Activated B cell treated with CpG ODN at 0.5 μM for 24 hours (primary cell): Measurements from ENCODE around the gene MS4A18. TPM values are rescaled to one million over a fixed set of nuclear protein-coding genes. Genes with fewer than 3 reads are reported as not detected.

Experiments used
- ATAC-seq: fragments of 200-7000 bp; cut with Tn5 transposase; one replicate; pipeline ENCODE4 v1.10.0; 2021; ENCODE audit warnings: low read depth, mild to moderate bottlenecking, moderate library complexity
- CTCF ChIA-PET: fragments of 350-600 bp; sonication (Branson Sonifier 250); formaldehyde crosslinking; loops from one replicate; lab custom pipeline; 2021; ENCODE audit warnings: antibody characterized with exemption; lab: Charles Lee
- POLR2A ChIA-PET: fragments of 350-600 bp; sonication (Branson Sonifier 250); formaldehyde crosslinking; loops from one replicate; lab custom pipeline; 2021; ENCODE audit warnings: antibody characterized with exemption; lab: Charles Lee
- DNase-seq: peaks from one replicate; pipeline ENCODE4 v3.0.0; 2022
- H3K27ac Mint-ChIP-seq: one replicate; pipeline ENCODE4 v1.8.0; 2020; ENCODE audit warnings: mixed read lengths
- H3K27me3 Mint-ChIP-seq: one replicate; pipeline ENCODE4 v1.8.0; 2021; ENCODE audit warnings: mixed read lengths
- H3K36me3 Mint-ChIP-seq: one replicate; pipeline ENCODE4 v1.8.0; 2021; ENCODE audit warnings: low read depth, mixed read lengths
- H3K4me1 Mint-ChIP-seq: one replicate; pipeline ENCODE4 v1.8.0; 2021; ENCODE audit warnings: mixed read lengths
- H3K4me3 Mint-ChIP-seq: one replicate; pipeline ENCODE4 v1.8.0; 2020; ENCODE audit warnings: mild to moderate bottlenecking, mixed read lengths
- H3K9me3 Mint-ChIP-seq: one replicate; pipeline ENCODE4 v1.8.0; 2020; ENCODE audit warnings: mixed read lengths
- intact Hi-C: fragments of 100-400 bp; cut with micrococcal nuclease; formaldehyde crosslinking; loops from one replicate; pipeline ENCODE4 v1.15.1; 2024
- total RNA-seq: library from RNA; stranded (reverse); gene quantifications from 2 replicates; pipeline ENCODE4 v1.2.3, GENCODE V29; 2022
- TF ChIP-seq, protein P1 (sequence below): fragments of 200-600 bp; IDR thresholded peaks from one replicate; pipeline ENCODE4 v1.8.0; 2022; ENCODE audit warnings: antibody characterized with exemption, mild to moderate bottlenecking

MS4A18 gene
- total RNA-seq, 1 donor from 2014 or later, result not detected

DNA sequence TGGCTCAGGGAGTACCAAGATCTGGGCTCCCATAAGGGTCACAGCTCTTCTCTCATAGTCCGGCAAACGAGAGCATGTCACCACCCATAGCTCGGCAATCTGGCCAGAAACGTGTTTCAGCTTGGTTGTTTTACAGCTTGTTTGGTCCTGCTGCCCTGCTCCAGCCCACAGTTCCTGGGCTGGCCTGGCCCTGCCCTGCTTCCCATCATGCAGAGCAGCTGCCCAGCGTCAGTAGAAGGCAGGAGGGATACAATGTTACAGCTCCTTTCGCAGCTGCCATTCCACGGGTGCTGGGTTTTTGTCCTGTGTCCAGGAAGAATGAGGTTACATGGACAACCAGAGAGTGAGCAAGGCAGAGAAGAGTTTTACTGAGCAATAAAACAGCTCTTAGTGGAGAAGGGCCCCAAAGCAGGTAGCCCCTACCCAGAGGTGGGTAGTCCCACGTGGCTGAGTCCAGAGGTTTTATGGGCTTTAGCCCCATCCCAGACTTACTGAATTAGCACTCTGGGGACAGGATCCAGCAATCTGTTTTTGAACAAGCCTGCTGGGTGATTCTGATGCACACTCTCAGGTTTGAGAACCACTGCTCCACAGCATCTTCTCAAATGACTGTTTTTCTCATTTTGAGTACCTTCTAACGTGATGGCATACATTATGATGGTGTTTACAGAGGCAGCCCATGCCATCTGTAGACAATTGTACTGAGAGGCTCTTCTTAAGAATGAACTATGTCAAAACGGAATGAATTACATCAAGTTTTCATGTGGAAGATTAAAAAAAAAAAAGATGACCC is 5.8 kb upstream of the MS4A18 start:
- ATAC-seq, result no peak
- intact Hi-C loops, result no loop called here
- POLR2A ChIA-PET, result no interaction called here
- Mint-ChIP-seq H3K36me3 (no peaks in the 10 kb centered on the region), H3K9me3 (peaks cover 3% of the 10 kb centered on the region), H3K4me1 (no peaks in the 10 kb centered on the region), H3K27ac (no peak overlapping the region), H3K4me3 (no peak overlapping the region), H3K27me3 (peaks cover 24% of the 10 kb centered on the region)
- DNase-seq, result no peak
- CTCF ChIA-PET, result no interaction called here
- TF ChIP-seq, protein P1, sequence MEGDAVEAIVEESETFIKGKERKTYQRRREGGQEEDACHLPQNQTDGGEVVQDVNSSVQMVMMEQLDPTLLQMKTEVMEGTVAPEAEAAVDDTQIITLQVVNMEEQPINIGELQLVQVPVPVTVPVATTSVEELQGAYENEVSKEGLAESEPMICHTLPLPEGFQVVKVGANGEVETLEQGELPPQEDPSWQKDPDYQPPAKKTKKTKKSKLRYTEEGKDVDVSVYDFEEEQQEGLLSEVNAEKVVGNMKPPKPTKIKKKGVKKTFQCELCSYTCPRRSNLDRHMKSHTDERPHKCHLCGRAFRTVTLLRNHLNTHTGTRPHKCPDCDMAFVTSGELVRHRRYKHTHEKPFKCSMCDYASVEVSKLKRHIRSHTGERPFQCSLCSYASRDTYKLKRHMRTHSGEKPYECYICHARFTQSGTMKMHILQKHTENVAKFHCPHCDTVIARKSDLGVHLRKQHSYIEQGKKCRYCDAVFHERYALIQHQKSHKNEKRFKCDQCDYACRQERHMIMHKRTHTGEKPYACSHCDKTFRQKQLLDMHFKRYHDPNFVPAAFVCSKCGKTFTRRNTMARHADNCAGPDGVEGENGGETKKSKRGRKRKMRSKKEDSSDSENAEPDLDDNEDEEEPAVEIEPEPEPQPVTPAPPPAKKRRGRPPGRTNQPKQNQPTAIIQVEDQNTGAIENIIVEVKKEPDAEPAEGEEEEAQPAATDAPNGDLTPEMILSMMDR, result no peak

DNA sequence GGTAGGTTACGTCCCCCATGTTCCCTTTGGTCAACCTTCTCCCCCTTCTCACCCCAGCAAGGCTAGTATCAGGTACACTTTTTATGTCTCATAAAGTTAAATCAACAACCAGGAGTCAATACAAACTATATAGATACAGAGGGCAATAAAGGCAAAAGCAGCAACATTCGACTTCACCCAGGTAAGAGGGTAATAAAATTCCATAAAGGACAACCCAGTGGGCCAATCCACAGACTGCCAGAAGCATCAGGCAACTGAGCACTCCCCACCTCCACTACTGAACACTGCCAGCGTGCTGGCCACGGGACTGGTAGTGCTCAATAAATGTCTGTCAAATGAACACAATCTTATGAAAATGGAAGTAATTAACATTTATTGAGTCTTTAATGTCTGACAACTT is 5.1 kb upstream of the MS4A18 start:
- CTCF ChIA-PET, result no interaction called here
- DNase-seq (no peak), ATAC-seq (no peak)
- peaks cover 3% of the 10 kb centered on the region for H3K9me3 Mint-ChIP-seq
- POLR2A ChIA-PET, result no interaction called here
- H3K27me3 Mint-ChIP-seq, result peaks cover 23% of the 10 kb centered on the region
- TF ChIP-seq, protein P1, result no peak
- no peak overlapping the region for H3K4me3 Mint-ChIP-seq
- intact Hi-C loops, result no loop called here
- H3K27ac Mint-ChIP-seq, result no peak overlapping the region
- no peaks in the 10 kb centered on the region for H3K36me3 Mint-ChIP-seq
- no peaks in the 10 kb centered on the region for H3K4me1 Mint-ChIP-seq

DNA sequence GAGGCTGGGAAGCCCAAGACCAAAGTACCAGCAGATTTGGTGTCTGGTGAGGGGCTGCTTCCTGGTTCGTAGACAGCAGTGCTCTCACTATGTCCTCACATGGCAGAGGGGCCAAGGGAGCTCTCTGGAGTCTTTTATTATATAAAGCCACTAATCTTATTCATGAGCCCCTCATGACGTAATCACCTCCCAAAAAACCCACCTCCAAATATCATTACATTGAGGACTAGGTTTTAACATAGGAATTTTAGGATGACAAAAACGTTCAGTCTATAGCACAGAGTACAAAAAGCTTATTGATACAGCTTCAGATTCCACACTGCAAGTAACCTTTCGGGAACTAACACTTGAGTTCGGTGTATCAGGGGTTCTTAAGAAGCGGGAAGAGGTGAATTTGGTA is 4.1 kb upstream of the MS4A18 start:
- Mint-ChIP-seq H3K4me1 (no peaks in the 10 kb centered on the region), H3K36me3 (no peaks in the 10 kb centered on the region), H3K4me3 (no peak overlapping the region), H3K27ac (no peak overlapping the region), H3K27me3 (peaks cover 21% of the 10 kb centered on the region), H3K9me3 (peaks cover 3% of the 10 kb centered on the region)
- POLR2A ChIA-PET, result no interaction called here
- intact Hi-C loops, result no loop called here
- DNase-seq, result no peak
- TF ChIP-seq, protein P1, result no peak
- CTCF ChIA-PET, result no interaction called here
- no peak for ATAC-seq

DNA sequence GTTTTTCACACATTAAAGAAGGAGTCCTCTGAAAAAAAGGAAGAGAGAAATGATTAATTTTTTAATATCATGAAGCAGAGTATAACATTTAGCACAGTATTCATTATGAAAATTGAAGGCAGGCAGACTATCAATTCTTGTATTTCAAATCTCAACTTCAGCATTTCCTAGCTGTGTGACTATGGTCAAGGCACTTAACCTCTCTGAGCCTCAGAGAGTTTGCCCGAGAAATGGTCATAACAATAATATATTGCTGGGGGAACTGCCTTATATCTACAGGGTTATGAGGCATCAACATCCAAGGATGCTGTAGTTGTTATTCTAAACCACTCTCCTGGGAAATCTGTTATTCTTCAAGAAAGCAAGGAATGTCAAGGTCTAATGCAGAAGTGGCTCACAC is 1.1 kb downstream of the MS4A18 start:
- Mint-ChIP-seq H3K36me3 (no peaks in the 10 kb centered on the region), H3K27me3 (peaks cover 30% of the 10 kb centered on the region), H3K9me3 (no peaks in the 10 kb centered on the region), H3K27ac (no peak overlapping the region), H3K4me3 (no peak overlapping the region), H3K4me1 (no peaks in the 10 kb centered on the region)
- intact Hi-C loops, result no loop called here
- TF ChIP-seq, protein P1, result no peak
- ATAC-seq (no peak), DNase-seq (no peak)
- ChIA-PET POLR2A (no interaction called here), CTCF (no interaction called here)

DNA sequence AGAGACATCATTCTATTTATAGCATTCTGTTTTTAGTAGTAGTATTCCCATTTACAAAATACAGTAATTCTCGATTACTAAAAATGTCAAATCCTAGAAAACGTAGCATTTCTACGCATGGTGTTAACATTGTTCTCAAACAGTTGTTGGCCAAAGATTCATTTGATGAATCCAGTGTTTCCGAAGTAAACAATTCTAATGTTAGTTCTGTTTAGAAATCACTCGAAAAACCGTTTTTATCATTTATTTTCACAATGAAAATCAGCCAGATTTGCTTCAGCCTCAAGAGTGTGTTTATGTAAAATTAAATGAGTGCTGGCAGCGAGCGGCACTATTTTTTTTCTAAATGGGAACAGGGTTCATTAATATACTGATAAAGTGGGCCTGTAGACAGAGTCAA is 7.1 kb downstream of the MS4A18 start:
- ChIA-PET POLR2A (no interaction called here), CTCF (no interaction called here)
- no peaks in the 10 kb centered on the region for H3K36me3 Mint-ChIP-seq
- peaks cover 33% of the 10 kb centered on the region for H3K27me3 Mint-ChIP-seq
- DNase-seq (no peak), ATAC-seq (no peak)
- H3K4me3 Mint-ChIP-seq, result no peak overlapping the region
- TF ChIP-seq, protein P1, result no peak
- intact Hi-C loops, result no loop called here
- no peak overlapping the region for H3K27ac Mint-ChIP-seq
- H3K9me3 Mint-ChIP-seq, result no peaks in the 10 kb centered on the region
- H3K4me1 Mint-ChIP-seq, result no peaks in the 10 kb centered on the region
